Endothelial cell of umbilical vein (primary cell): ENCODE data around the gene DCAF6.

ENCODE experiments used
- EZH2 ChIP-seq: IDR thresholded peaks from 2 replicates; pipeline ENCODE4 v1.6.1; 2012; ENCODE audit warnings: borderline replicate concordance, low read depth, mild to moderate bottlenecking, moderate library complexity, low read length, inconsistent platforms; ENCODE audit not compliant: severe bottlenecking
- FOS ChIP-seq: IDR thresholded peaks from 2 replicates; pipeline ENCODE4 v1.6.1; 2011; ENCODE audit warnings: mild to moderate bottlenecking, low read length, moderate library complexity, borderline replicate concordance; ENCODE audit not compliant: insufficient read depth
- JUN ChIP-seq: IDR thresholded peaks from 2 replicates; pipeline ENCODE4 v1.6.1; 2011; ENCODE audit warnings: borderline replicate concordance, low read depth; ENCODE audit not compliant: insufficient read length, insufficient read depth
- POLR2A ChIP-seq: IDR thresholded peaks from 2 replicates; pipeline ENCODE4 v1.6.1; 2012; ENCODE audit warnings: low read depth, mild to moderate bottlenecking, control low read depth, low read length
- POLR2AphosphoS5 ChIP-seq: IDR thresholded peaks from 2 replicates; pipeline ENCODE4 v1.6.1; 2012; ENCODE audit warnings: low read depth, mild to moderate bottlenecking, control low read depth, low read length, moderate library complexity; ENCODE audit not compliant: insufficient read depth
- TF ChIP-seq, protein P1 (sequence below), 2 donors: IDR thresholded peaks; 1 replicate in 1 of 2; 2 replicates in 1 of 2; pipeline ENCODE4 v1.5.1; 2011; ENCODE audit warnings: low read length in 2 of 2, mild to moderate bottlenecking in 2 of 2, moderate library complexity in 2 of 2, control low read depth in 1 of 2, inconsistent platforms in 1 of 2, low read depth in 1 of 2; ENCODE audit not compliant: insufficient read depth in 1 of 2; ENCODE audit errors: extremely low read depth in 1 of 2
- TF ChIP-seq, protein P2 (sequence below): IDR thresholded peaks from 2 replicates; pipeline ENCODE4 v1.6.1; 2011; ENCODE audit not compliant: insufficient read depth, insufficient read length

DNA sequence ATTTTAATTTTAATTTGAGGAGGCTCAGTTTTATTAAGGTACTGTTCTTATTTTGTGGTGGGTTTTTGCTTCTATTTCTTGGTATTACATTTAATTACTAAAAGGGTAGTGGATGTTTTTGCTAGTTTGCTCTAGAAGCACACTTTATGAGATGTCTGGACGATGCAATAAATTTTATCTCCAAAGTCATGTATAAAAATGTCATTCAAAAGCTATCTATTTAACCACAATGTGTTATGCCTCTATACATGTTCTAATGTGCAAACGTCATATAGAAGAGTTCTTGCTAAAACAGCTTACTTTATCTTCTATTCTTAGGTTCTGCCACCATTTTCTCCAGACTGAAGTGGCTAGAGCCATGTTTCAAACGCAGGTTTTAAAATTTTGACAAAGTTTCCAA is 13.3 kb downstream of the DCAF6 start:
- TF ChIP-seq POLR2A (no peak), POLR2AphosphoS5 (no peak), EZH2 (no peak), JUN (no peak), FOS (no peak)
- TF ChIP-seq, protein P1, sequence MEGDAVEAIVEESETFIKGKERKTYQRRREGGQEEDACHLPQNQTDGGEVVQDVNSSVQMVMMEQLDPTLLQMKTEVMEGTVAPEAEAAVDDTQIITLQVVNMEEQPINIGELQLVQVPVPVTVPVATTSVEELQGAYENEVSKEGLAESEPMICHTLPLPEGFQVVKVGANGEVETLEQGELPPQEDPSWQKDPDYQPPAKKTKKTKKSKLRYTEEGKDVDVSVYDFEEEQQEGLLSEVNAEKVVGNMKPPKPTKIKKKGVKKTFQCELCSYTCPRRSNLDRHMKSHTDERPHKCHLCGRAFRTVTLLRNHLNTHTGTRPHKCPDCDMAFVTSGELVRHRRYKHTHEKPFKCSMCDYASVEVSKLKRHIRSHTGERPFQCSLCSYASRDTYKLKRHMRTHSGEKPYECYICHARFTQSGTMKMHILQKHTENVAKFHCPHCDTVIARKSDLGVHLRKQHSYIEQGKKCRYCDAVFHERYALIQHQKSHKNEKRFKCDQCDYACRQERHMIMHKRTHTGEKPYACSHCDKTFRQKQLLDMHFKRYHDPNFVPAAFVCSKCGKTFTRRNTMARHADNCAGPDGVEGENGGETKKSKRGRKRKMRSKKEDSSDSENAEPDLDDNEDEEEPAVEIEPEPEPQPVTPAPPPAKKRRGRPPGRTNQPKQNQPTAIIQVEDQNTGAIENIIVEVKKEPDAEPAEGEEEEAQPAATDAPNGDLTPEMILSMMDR (IDR thresholded peaks at IDR 0.05; ENCODE audit: extremely low read depth in 1 of 2, insufficient read depth in 1 of 2, low read depth in 1 of 2, low read length in 2 of 2): no peak
- TF ChIP-seq, protein P2, sequence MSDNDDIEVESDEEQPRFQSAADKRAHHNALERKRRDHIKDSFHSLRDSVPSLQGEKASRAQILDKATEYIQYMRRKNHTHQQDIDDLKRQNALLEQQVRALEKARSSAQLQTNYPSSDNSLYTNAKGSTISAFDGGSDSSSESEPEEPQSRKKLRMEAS: no peak
